HG02970 (cell line): ENCODE measurements around the gene PPP1R27.
"Not testable (repeated sequence)": the region's sequence is repeated elsewhere in the genome, so short reads cannot be mapped to it uniquely, and the experiment has no call there.

ENCODE experiments used
- ATAC-seq: cut with Tn5 transposase; IDR thresholded peaks from one replicate; pipeline ENCODE4 v1.9.1; 2021; ENCODE audit warnings: mild to moderate bottlenecking, moderate library complexity, moderate number of reproducible peaks; ENCODE audit not compliant: unreplicated experiment, low FRiP score

PPP1R27 gene

DNA sequence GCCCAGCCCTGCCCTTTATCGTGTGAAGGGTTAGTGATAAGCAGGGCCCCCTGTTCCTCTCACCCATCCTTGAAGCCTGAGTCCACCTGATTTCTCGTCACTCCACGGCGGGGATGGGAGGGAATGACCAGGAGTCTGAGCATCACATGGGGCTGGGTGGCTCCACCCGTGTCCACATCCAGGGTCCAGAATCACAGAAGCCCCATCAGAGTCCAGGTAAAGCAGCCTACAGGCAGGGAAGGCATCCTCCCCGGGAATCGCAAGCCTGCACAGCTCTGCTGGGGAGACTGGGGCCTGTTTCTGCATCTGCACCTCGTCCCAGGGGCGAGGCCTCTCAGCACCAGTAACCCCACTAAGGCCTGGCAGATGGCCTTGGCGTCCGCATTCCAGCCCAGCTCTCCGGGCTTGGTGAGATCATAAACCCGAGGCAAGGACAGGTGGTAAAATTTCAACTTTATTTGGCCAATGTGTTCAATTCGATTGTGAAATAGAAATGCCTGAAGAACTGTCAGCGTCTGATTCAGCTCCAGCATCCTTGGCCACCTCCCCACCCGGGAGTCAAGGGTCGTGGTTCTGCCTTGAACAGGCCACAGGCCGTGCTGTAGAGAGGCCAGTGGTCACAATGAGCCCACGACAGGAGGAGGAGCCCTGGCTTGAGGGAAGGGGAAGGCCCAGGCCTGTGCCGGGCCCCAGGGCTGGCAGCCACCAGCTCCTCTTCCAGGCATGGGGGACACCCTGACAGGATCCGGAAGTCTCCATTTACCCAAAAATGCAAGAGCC is 8.1 kb upstream of the PPP1R27 start:
- ATAC-seq, result no peak

DNA sequence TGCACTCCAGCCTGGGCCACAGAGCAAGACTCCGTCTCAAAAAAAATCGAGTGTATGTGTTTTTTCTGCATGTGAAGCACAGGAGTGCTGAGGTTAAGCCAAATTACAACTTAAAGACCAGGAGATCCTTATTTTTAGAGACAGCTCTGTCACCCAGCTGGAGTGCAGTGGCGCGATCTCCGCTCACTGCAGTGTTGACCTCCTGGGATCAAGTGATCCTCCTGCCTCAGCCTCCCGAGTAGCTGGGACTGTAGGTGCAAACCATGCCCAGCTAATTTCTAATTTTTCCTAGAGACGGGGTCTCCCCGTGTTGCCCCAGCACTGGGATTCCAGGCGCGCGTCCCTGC is 7.5 kb upstream of the PPP1R27 start:
- no peak for ATAC-seq

DNA sequence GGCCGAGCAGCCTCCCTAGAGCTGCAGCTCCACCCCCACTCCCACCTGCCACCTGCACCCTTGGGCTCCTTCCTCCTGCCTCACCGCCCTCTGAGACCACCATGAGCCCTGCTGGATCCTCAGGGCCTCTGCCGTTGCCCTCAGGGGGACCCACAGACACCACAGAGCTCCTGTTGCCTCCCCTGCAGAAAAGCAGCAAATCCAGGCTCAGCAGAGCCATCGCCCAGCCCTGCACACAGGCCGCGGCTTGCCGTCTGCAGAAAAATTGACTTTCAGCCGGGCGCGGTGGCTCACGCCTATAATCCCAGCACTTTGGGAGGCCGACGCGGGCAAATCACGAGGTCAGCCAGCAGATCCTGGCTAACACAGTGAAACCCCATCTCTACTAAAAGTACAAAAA is 7.0 kb upstream of the PPP1R27 start:
- ATAC-seq, result no peak

DNA sequence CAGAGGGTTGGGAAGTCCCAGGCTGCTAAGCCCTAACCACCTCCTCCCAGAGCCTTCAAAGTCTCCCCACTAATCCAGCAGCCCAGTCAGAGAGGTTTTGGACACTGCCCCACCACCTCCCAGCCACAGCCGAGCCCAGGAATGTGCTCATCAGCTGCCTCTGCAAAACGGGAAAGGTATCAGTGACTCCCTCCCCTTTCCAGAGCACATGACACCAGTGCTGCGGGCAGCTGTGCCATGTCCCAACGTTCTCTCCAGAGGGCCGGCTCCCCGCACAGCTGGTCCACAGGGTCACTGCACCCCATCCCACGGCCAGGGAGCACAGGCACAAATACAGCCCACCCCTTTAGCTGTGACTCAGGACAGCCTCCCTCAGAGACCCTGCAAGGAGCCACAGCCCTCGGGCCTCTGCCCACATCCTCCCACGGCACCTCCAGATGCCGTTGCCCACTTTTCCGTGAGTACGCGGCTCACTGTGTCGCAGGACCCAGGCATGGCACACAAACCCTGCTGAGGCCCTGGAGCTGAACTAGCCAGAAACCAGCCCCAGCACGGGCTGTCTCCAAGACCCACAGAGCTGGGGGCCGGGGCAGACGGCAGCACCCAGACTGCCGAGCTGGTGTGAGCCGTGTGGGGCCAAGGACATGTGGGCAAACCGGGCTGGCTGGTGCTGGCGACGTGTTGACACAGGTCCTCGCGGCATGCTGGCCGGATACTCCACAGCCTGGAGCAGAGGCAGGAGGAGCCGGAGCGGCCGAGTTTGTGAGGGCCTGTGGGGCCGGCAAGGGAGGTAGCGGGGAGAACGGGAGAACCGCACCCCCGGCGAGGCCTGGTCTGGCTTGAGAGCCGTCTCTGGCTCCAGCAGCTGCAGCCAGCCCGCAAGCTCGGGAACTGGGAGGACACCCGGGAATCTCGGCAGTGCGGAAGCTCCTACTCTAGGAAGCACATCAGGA is 6.3 kb upstream of the PPP1R27 start:
- ATAC-seq, result no peak

DNA sequence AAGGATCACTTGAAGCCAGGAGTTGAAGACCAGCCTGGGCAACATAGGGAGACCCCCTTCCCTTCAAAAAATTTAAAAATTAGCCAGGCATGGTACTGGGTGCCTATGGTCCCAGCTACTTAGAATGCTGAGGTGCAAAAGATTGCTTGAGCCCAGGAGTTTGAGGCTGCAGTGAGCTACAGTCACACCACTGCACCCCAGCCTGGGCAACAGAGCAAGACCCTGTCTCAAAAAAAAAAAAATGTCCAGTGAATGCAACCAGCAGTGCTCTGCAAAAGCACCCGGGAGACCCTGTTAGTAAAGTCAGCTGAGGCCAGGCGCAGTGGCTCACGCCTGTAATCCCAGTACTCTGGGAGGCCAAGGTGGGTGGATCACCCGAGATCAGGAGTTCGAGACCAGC is 5.2 kb upstream of the PPP1R27 start:
- not testable (repeated sequence) for ATAC-seq

DNA sequence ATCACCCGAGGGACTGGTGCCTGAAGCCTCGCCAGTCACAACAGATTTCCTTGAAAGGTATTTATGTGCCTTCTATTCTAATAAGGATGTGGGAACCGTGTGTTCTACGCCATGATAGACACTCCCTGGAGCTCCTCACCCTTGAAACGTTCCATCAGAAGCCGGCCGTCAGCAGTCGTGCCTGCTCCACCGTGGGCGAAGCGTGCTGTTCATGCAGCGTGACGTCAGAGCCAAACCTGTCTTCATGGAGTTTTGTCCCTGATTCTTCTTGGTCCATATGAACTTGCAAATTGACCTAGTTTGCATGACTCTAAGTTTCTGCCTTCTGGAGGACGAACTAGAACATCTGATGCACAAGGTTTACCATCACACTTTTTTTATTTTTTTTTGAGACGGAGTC is 4.5 kb upstream of the PPP1R27 start:
- ATAC-seq, result no peak

DNA sequence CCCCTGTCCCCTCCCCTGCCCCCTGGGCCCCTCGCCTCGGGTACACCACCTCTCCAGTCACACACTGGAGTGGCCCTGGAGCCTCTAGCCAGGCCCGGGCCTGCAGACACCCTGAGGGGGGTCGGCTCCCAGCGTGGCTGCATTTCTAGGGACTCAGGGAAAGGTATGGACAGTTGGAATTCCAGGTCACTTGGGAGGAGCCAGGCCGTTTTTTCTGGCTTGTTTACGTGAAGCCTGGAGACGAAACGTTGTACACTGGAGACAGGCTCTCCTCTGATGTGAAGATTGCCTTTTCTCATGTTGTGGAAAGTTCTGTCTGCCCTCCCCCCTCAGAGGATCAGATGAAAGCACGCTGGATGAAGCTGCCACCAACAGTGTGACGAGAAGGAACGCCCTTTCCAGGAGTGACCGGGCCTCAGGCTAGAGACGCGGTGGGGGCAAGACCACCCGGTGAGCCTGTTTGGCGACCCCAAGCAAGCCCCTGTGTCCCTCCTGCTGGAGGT is 4.0 kb upstream of the PPP1R27 start:
- ATAC-seq, result no peak

DNA sequence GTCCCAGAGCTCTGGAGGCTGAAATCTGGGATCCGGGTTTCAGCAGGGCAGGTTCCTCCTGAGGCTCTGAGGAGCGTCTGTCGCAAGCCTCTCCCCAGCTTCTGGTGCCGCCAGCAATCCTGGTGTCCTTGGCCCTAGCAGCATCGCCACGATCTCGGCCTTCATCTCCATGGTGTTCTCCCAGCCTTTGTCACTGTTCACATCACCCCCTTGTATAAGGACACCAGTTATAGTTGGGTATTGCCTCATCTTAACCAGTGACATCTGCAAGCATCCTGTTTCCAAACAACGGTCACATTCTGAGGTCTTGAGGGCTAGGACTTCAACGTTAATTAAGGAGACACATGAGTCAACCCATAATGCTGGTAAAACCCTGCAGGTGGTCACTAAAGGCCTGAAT is 2.8 kb upstream of the PPP1R27 start:
- no peak for ATAC-seq

GRCh38 chr17:81833921-81834830 is 674 bp downstream of the PPP1R27 start:
- no peak for ATAC-seq

GRCh38 chr17:81833160-81833920 is 1.5 kb downstream of the PPP1R27 start, which contains the start of gene MCRIP1:
TSS of gene MCRIP1 (minus strand) at chr17:81833291. CDS start at chr17:81824506, 8,785 bp downstream.
- ATAC-seq, result peak; percentile 85

GRCh38 chr17:81832608-81833159 is 2.2 kb downstream of the PPP1R27 start:
- no peak for ATAC-seq

GRCh38 chr17:81831957-81832607 is 2.8 kb downstream of the PPP1R27 start:
- ATAC-seq, result peak; percentile 4

DNA sequence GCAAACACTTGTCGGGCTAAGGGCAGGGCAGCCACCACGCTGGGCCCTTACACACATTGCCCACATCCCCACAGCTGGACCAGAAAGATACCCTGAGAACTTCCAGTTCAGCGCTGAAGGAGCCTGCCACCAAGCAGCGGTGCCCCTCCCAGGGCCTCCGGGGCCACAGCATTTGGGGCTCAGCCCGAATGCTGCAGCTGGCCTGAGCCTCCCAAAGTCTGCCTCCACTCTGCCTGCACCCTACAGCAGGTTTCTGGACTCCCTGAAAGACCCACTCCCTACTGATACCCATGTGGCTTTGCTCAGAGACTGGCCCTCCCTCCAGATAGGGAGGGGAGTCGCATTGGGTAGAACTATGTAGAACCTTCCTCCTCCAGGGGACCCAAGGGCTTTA is 3.3 kb downstream of the PPP1R27 start:
- no peak for ATAC-seq

DNA sequence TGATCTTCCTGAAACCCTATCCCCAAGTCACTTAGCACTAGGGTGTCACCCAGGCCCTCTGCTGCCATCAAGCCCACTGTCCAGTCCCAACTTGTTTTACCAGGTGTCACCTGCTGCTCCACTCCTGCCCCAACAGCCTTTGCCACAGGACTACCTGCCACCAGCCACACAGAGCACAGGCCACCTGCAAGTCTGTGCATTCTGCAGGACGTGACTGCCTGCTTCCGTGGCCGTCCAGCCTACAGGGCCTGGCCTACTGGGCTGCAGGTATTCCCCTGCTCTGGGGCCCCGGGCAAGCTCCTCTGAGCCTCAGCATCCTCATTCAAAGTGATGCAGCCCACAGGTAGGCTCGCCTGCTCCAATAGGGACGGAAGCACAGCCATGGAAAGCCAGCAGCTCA is 5.0 kb downstream of the PPP1R27 start:
- ATAC-seq, result no peak

DNA sequence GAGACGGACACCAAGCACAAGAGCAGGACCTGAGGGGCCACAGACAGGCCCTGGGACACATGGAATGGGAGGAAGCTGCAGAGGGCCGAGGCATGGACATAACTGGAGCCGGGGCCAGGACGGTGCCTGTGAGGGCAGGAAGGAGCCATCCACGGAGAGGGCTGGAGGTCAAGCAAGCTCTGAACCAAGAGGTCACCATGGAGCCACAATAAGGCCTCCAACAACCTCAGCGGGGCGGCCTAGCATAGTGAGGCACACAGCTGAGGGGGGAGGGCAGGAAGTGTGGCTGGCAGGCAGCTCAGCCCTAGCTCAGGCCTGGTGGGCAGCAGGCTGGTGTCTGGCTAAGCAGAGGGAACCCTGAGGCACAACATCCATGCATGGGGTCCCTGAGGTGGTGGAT is 6.2 kb downstream of the PPP1R27 start:
- no peak for ATAC-seq

GRCh38 chr17:81825841-81826466 is 8.9 kb downstream of the PPP1R27 start:
- ATAC-seq, result no peak

DNA sequence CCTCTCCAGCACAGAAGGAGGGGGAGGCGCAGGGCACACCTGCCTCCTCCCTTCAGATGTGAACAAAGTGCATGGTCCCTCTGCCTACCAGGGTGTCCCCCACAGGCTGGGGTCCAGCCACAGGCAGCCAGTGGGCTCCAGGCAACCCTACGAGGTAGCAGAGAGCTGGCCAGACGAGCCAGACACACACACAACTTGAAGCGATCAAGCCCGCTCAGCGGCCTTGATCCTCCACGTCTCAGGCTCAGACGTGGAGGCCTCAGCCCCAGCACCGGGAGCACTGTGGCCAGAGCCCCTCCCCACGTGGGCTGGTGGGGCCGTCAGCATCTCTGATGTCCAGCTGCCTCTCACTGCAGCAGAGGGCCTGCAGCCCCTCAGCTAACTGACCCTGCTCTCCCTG is 10.3 kb downstream of the PPP1R27 start:
- no peak for ATAC-seq

DNA sequence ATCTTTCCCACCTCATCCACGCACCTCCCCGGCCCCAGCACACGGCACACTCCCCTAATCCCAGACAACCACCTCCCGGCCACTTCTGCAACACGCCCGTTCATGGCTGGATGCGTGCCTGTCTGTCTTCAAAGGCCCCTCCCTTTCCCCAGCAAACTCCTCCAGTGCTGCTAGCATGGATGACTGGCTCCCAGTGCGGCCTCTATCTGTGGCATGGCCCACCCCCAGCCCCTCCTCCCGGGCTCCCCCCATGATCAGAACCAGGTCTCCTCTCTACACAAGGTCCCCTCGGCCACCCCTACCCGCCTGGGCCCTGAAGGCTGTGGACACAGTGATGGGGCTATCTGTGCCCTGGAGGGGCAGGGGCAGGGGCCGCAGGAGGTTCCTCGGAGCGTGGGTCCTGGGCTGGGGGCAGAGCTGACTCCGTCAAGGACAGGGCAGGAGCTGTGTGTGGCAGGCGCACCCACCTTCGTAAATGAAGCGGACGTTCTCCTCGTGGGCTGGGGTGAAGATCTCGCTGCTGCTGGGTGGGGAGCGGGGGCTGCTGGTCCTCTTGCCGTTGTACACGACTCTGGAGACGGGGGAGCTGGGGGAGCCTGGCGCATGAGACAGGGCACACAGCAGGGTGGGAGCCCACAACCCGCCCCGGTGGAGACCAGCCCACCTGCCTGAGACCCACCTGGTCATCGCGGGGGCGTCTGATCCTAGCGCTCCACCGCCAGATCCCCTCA is 10.9 kb downstream of the PPP1R27 start:
- ATAC-seq, result no peak
